AG09309 (cell line): ENCODE results near the gene CMPK2.

ENCODE experiments used
- DNase-seq: peaks from one replicate; pipeline ENCODE4 v3.0.0-alpha.2; 2010; ENCODE audit warnings: low read depth
- H3K4me3 ChIP-seq: 2 replicates; pipeline ENCODE4 v1.5.1; 2011; ENCODE audit warnings: mild to moderate bottlenecking, low read depth, low read length, moderate library complexity; ENCODE audit not compliant: control insufficient read depth
- TF ChIP-seq, protein P1 (sequence below): IDR thresholded peaks from 2 replicates; pipeline ENCODE4 v1.5.1; 2011; ENCODE audit warnings: mild to moderate bottlenecking, low read depth, low read length, inconsistent platforms; ENCODE audit not compliant: insufficient read depth, control insufficient read depth; ENCODE audit errors: missing control alignments

The CMPK2 gene

DNA sequence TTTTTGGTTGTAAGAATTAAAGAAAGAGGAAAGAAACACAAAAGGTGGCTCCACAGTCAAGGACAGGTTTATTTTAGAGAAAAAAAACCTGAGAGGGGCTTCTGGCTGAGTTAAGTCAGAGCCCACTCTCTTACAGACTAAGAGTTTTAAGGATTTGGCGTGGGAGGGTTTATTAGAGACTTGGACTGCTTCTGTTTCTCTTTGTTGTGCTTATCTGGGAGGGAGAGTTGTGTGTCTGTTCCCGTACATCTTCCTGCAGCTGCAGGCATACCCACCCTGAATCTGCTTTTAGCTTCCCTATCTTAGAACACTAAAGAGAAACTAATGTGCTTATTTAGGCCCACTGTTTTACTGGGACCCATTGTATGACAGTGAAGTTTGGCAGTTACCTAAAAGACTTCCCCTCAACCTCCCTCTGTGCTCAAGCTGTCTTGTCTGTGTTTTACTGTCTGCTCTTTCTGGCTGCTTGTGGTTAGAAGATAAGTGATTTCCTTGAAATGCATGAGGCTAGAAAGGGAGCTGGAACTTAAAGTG, 14.6 kb upstream of the CMPK2 start:
- no peak for DNase-seq
- TF ChIP-seq, protein P1, sequence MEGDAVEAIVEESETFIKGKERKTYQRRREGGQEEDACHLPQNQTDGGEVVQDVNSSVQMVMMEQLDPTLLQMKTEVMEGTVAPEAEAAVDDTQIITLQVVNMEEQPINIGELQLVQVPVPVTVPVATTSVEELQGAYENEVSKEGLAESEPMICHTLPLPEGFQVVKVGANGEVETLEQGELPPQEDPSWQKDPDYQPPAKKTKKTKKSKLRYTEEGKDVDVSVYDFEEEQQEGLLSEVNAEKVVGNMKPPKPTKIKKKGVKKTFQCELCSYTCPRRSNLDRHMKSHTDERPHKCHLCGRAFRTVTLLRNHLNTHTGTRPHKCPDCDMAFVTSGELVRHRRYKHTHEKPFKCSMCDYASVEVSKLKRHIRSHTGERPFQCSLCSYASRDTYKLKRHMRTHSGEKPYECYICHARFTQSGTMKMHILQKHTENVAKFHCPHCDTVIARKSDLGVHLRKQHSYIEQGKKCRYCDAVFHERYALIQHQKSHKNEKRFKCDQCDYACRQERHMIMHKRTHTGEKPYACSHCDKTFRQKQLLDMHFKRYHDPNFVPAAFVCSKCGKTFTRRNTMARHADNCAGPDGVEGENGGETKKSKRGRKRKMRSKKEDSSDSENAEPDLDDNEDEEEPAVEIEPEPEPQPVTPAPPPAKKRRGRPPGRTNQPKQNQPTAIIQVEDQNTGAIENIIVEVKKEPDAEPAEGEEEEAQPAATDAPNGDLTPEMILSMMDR: no peak
- H3K4me3 ChIP-seq: no peak overlapping the region

DNA sequence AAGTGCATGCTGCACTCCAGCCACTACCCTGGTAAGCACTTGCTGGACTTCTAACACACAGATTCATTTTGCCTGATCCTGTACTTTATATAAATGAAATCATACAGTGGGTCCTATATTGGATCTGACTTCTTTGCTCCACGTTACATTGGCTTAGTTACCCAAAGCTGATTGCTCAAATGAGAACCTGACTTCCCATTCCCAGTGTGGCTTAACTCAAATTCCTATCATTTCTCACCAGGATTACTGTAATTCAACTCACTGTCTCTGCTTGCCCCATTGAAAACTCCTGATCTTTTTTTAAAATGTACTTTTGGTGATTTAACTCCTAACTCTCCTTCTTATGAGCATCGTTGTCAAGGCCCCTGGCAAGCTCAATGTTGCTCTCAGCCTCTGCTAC, 13.3 kb upstream of the CMPK2 start:
- no peak for DNase-seq
- H3K4me3 ChIP-seq: no peak overlapping the region
- TF ChIP-seq, protein P1: no peak

DNA sequence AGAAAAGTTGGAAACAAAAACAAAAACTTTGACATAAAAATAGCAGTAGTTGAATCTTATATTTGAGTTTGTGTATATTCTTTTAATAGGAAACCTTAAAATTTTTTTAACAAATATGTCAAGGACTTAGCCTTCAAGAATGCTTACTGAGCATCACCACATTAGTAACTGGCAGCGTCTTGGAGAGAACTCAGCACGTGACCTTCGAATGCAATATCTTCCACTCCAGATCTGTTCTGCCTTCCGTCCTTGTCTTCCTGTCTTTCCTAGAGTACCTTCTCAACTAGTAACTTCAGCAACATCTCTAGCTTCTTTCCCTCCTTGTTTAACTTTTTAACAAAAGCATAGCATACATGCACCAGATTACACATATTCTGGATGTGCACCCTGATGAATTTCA, 12.8 kb upstream of the CMPK2 start:
- no peak for DNase-seq
- TF ChIP-seq, protein P1: no peak
- H3K4me3 ChIP-seq: no peak overlapping the region

DNA sequence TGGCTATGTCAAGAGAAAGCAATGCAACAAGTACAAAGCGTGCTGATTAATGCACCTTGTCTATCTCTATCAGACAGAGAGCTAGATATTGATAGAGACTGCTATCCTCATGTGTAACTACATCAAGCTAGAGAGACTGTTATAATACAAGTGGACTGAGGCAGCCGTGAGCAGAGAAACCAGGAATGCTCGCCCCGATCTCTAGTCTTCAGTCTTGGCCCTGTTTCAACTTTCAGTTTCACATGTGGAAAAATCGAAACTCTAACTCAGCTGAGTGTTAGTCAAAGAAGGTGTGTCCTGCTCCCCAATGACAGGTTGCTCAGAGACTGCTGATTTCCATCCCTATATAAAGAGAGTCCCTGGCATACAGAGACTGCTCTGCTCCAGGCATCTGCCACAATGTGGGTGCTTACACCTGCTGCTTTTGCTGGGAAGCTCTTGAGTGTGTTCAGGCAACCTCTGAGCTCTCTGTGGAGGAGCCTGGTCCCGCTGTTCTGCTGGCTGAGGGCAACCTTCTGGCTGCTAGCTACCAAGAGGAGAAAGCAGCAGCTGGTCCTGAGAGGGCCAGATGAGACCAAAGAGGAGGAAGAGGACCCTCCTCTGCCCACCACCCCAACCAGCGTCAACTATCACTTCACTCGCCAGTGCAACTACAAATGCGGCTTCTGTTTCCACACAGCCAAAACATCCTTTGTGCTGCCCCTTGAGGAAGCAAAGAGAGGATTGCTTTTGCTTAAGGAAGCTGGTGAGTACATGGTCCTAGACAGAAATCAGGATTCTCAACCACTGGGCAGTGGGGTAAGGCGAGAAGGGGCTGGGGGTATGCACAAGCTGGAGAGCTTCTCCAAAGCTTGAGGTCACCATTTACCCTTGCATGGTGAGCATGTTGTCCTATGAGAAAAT, 11.9 kb upstream of the CMPK2 start, which contains the start of gene RSAD2:
Gene RSAD2, plus strand, starts transcription at position 376 of the 903 bp plus-strand sequence. Its CDS starts 24 bp downstream, at position 400.
- H3K4me3 ChIP-seq: peak within 1 kb of the TSS; percentile 9
- TF ChIP-seq, protein P1: no peak
- peak; percentile 5 for DNase-seq

DNA sequence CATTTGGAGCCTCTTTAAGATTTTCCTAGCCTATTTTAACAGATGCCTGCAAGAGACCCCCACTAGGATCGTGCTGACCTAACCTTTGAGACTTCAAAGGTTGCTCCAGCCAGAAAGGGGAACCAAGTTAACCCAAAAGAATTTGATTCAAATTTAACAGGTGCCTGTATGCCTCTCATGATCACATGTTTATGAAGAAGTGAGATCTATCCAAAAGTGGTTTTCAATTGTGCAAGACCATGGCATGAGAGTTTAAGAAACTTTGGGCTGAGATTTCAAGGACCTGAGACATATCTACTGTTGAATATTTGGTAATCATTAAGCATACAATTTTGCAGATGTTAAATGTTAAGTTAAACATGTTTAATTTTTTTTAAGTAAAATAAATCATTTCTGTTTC, 10.6 kb upstream of the CMPK2 start:
- no peak for DNase-seq
- TF ChIP-seq, protein P1: no peak
- no peak overlapping the region for H3K4me3 ChIP-seq

DNA sequence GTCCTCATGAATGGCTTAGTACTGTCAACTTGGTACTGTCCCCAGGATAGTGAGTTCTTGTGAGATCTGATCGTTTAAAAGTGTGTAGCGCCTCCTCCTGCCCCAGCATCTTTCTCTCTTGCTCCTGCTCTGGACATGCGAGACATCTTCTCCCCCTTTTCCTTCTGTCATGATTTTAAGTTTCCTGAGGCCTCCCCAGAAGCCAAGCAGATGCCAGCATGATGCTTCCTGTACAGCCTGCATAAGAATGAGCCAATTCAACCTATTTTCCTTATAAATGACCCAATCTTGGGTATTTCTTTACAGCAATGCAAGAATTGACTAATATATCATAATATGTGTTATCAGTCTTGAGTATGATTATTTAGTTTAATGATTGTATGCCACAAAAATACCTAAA, 8.3 kb upstream of the CMPK2 start:
- TF ChIP-seq, protein P1: no peak
- DNase-seq: no peak
- H3K4me3 ChIP-seq: no peak overlapping the region
